ENCODE results near the gene RTEL1.

- TF ChIP-seq POLR2A (IDR thresholded peaks at IDR 0.05; ENCODE audit: low read length) (no peak), GATA1 (IDR thresholded peaks at IDR 0.05; ENCODE audit: low read depth, low read length) (no peak)
Measured at GRCh38 chr20:63655249-63655648, 2.9 kb upstream of the RTEL1 start.

All from erythroblast (primary cell).